Transverse colon (tissue), 4 donors: ENCODE data around the gene TEX36. TPM values are rescaled to one million over a fixed set of nuclear protein-coding genes. Genes with fewer than 3 reads are reported as not detected.

ENCODE experiments used
- DNase-seq: peaks from one replicate; pipeline ENCODE4 v3.0.0-alpha.2; 2019
- H3K27ac ChIP-seq, 4 donors: fragments of 200-600 bp; sonication (generic); 2 replicates each; pipeline ENCODE4 v1.5.1; 2016 to 2018; ENCODE audit warnings: inconsistent platforms in 4 of 4
- H3K27me3 ChIP-seq: fragments of 200-600 bp; sonication (generic); 2 replicates; pipeline ENCODE4 v1.5.1; 2017; ENCODE audit warnings: inconsistent platforms
- H3K36me3 ChIP-seq, 4 donors: fragments of 200-600 bp; sonication (generic); 2 replicates each; pipeline ENCODE4 v1.5.1; 2017 to 2019; ENCODE audit warnings: inconsistent platforms in 4 of 4
- H3K4me1 ChIP-seq, 4 donors: fragments of 200-600 bp; sonication (generic); 2 replicates each; pipeline ENCODE4 v1.5.1; 2017 to 2020; ENCODE audit warnings: inconsistent platforms in 4 of 4
- H3K4me3 ChIP-seq, 4 donors: fragments of 200-600 bp; sonication (generic); 1 replicate in 1 of 4; 2 replicates in 3 of 4; pipeline versions ENCODE4 v1.5.1 to v1.6.1; 2017 to 2019; ENCODE audit warnings: inconsistent platforms in 4 of 4
- H3K9me3 ChIP-seq, 2 donors: fragments of 200-600 bp; sonication (generic); 2 replicates each; pipeline ENCODE4 v1.5.1; 2017 to 2019; ENCODE audit warnings: inconsistent platforms in 2 of 2
- CTCF ChIP-seq, 5 experiments: fragments of 200-600 bp in 3 of 5; fragments of 450-650 bp in 2 of 5; sonication (generic) in 3 of 5; IDR thresholded peaks; 1 replicate in 2 of 5; 2 replicates in 3 of 5; pipeline ENCODE4 v1.5.1; 2016 to 2017; ENCODE audit warnings: antibody characterized with exemption in 5 of 5, inconsistent platforms in 3 of 5, mild to moderate bottlenecking in 2 of 5, moderate library complexity in 1 of 5
- EP300 ChIP-seq: sonication (generic); formaldehyde crosslinking; IDR thresholded peaks from one replicate; pipeline ENCODE4 v1.6.1; 2017; ENCODE audit warnings: antibody characterized with exemption, low read depth
- POLR2A ChIP-seq: fragments of 450-650 bp; IDR thresholded peaks from one replicate; pipeline ENCODE4 v1.6.1; 2016; ENCODE audit warnings: antibody characterized with exemption, mild to moderate bottlenecking, moderate library complexity
- POLR2AphosphoS5 ChIP-seq, 3 donors: sonication (generic); formaldehyde crosslinking; IDR thresholded peaks; one replicate each; pipeline ENCODE4 v1.6.1; 2016; ENCODE audit warnings: antibody characterized with exemption in 3 of 3
- WGBS, 2 donors: methylation state at CpG; one replicate each; pipeline ENCODE4 v1.1.5; 2018; ENCODE audit warnings: low coverage in 1 of 2; 5-methylcytosine and 5-hydroxymethylcytosine counted together
- in situ Hi-C, 4 donors: fragments of 200-750 bp; cut with MboI; loops; one replicate each; pipeline versions ENCODE4 v1.15.0 to v1.15.1; 2017; ENCODE audit warnings: low sequenced_read_pairs in 3 of 4, low pct_ligation_motif_present in 1 of 4, low pct_unique_long_range_greater_than_20kb in 1 of 4
- intact Hi-C: fragments of 100-400 bp; cut with DNase I; formaldehyde crosslinking; loops from one replicate; pipeline ENCODE4 v1.15.1; 2023; ENCODE audit warnings: low total_unique reads
- total RNA-seq, 4 donors: library from RNA; depleted of rRNA; stranded (reverse); fragments of >200 nt; gene quantifications; one replicate each; pipeline ENCODE4 v1.1.0, GENCODE V29; 2016

Gene TEX36
- total RNA-seq, 4 donors from 2014 or later: not detected

- H3K4me3 ChIP-seq: no peak overlapping the region
- TF ChIP-seq EP300: no peak
- no peak for TF ChIP-seq CTCF (IDR thresholded peaks at IDR 0.05)
- no peak for TF ChIP-seq POLR2A
- no peak for DNase-seq
- 75 to 80% methylated on average over 5 to 19 of the region's 19 CpGs for WGBS, 2 donors
- no peaks in the 10 kb centered on the region for H3K4me1 ChIP-seq
- no peaks in the 10 kb centered on the region for H3K9me3 ChIP-seq
- no peak overlapping the region for H3K27ac ChIP-seq
- intact Hi-C loops (no loop called here), in situ Hi-C loops (no loop called here)
- H3K27me3 ChIP-seq: peaks cover 8% of the 10 kb centered on the region
- H3K36me3 ChIP-seq: no peaks in the 10 kb centered on the region
These were observed 8.4 kb upstream of the TEX36 start for GRCh38 chr10:125691160-125691981.

- Histone ChIP-seq H3K9me3 (no peaks in the 10 kb centered on the region), H3K4me3 (no peak overlapping the region), H3K27me3 (peaks cover 8% of the 10 kb centered on the region), H3K4me1 (no peaks in the 10 kb centered on the region), H3K36me3 (no peaks in the 10 kb centered on the region), H3K27ac (no peak overlapping the region)
- in situ Hi-C loops (no loop called here), intact Hi-C loops (no loop called here)
- TF ChIP-seq POLR2A: no peak
- TF ChIP-seq POLR2AphosphoS5 (IDR thresholded peaks at IDR 0.05): no peak
- TF ChIP-seq CTCF (IDR thresholded peaks at IDR 0.05): no peak
- TF ChIP-seq EP300: no peak
- WGBS, 2 donors: 37 to 54% methylated on average over 3 to 8 of the region's 8 CpGs
- no peak for DNase-seq
These were observed 7.1 kb upstream of the TEX36 start for GRCh38 chr10:125689955-125690569.

GRCh38 chr10:125687507-125688185 lies 4.7 kb upstream of the TEX36 start:
- WGBS, 2 donors: 60 to 82% methylated on average over 2 to 3 of the region's 3 CpGs
- no peak for DNase-seq

More at GRCh38 chr10:125687507-125688185, 4.7 kb upstream of the TEX36 start:
- intact Hi-C loops (no loop called here), in situ Hi-C loops (no loop called here)
- Histone ChIP-seq H3K4me3 (no peak overlapping the region), H3K9me3 (no peaks in the 10 kb centered on the region), H3K27me3 (peaks cover 8% of the 10 kb centered on the region), H3K36me3 (no peaks in the 10 kb centered on the region), H3K27ac (no peak overlapping the region), H3K4me1 (no peaks in the 10 kb centered on the region)
- TF ChIP-seq EP300 (no peak), POLR2A (no peak), POLR2AphosphoS5 (IDR thresholded peaks at IDR 0.05) (no peak), CTCF (IDR thresholded peaks at IDR 0.05) (no peak)
